Naive thymus-derived CD4-positive, alpha-beta T cell (primary cell): ENCODE data around the gene PEX11B. TPM values are rescaled to one million over a fixed set of nuclear protein-coding genes. Genes with fewer than 3 reads are reported as not detected.

Experiments
- ATAC-seq: fragments of 150-1000 bp; cut with Tn5 transposase; 2 replicates; pipeline ENCODE4 v1.10.0; 2021; ENCODE audit warnings: mild to moderate bottlenecking, moderate library complexity
- CTCF ChIA-PET: fragments of 350-600 bp; sonication (Branson Sonifier 250); formaldehyde crosslinking; loops from one replicate; lab custom pipeline; 2021; ENCODE audit warnings: antibody characterized with exemption; lab: Charles Lee
- POLR2A ChIA-PET: fragments of 350-600 bp; sonication (Branson Sonifier 250); formaldehyde crosslinking; loops from one replicate; lab custom pipeline; 2021; ENCODE audit warnings: antibody characterized with exemption, inconsistent platforms; lab: Charles Lee
- DNase-seq, 9 donors: peaks; one replicate each; pipeline versions ENCODE4 v3.0.0 to v3.0.0-alpha.2; 2020 to 2022; ENCODE audit warnings: mixed read lengths in 1 of 9
- H3K27ac ChIP-seq: one replicate; pipeline ENCODE4 v1.7.0; 2013; ENCODE audit warnings: mild to moderate bottlenecking, low read depth, low read length, moderate library complexity
- H3K27me3 ChIP-seq, 2 donors: one replicate each; pipeline ENCODE4 v1.7.0; 2013; ENCODE audit warnings: low read length in 2 of 2, mild to moderate bottlenecking in 2 of 2, moderate library complexity in 2 of 2; ENCODE audit not compliant: control insufficient read depth in 2 of 2, insufficient read depth in 2 of 2
- H3K36me3 ChIP-seq, 3 experiments: 1 replicate in 2 of 3; 2 replicates in 1 of 3; pipeline ENCODE4 v1.7.0; 2013; ENCODE audit warnings: low read length in 3 of 3, mild to moderate bottlenecking in 3 of 3, moderate library complexity in 1 of 3; ENCODE audit not compliant: insufficient read depth in 3 of 3, control insufficient read depth in 2 of 3
- H3K4me1 ChIP-seq, 2 donors: one replicate each; pipeline ENCODE4 v1.7.0; 2013; ENCODE audit warnings: low read length in 2 of 2, mild to moderate bottlenecking in 2 of 2, moderate library complexity in 1 of 2; ENCODE audit not compliant: control insufficient read depth in 2 of 2, insufficient read depth in 2 of 2
- H3K4me3 ChIP-seq: 2 replicates; pipeline ENCODE4 v1.7.0; 2013; ENCODE audit warnings: mild to moderate bottlenecking, low read length
- H3K9me3 ChIP-seq, 3 experiments: 1 replicate in 2 of 3; 2 replicates in 1 of 3; pipeline ENCODE4 v1.7.0; 2013; ENCODE audit warnings: low read length in 3 of 3; ENCODE audit not compliant: control insufficient read depth in 2 of 3
- H3K27ac Mint-ChIP-seq, 9 donors: one replicate each; pipeline ENCODE4 v1.8.0; 2020 to 2022; ENCODE audit warnings: mixed read lengths in 9 of 9, mild to moderate bottlenecking in 8 of 9, moderate library complexity in 5 of 9, inconsistent platforms in 2 of 9
- H3K27me3 Mint-ChIP-seq, 5 donors: one replicate each; pipeline ENCODE4 v1.8.0; 2021 to 2022; ENCODE audit warnings: mixed read lengths in 5 of 5, mild to moderate bottlenecking in 1 of 5
- H3K36me3 Mint-ChIP-seq, 5 donors: one replicate each; pipeline ENCODE4 v1.8.0; 2020 to 2022; ENCODE audit warnings: mixed read lengths in 5 of 5, mild to moderate bottlenecking in 3 of 5, inconsistent platforms in 1 of 5
- H3K4me1 Mint-ChIP-seq, 7 donors: one replicate each; pipeline ENCODE4 v1.8.0; 2020 to 2022; ENCODE audit warnings: mixed read lengths in 7 of 7, mild to moderate bottlenecking in 3 of 7, inconsistent platforms in 1 of 7
- H3K4me3 Mint-ChIP-seq, 10 donors: one replicate each; pipeline ENCODE4 v1.8.0; 2020 to 2022; ENCODE audit warnings: mild to moderate bottlenecking in 10 of 10, mixed read lengths in 10 of 10, moderate library complexity in 6 of 10, inconsistent platforms in 2 of 10
- H3K9me3 Mint-ChIP-seq, 11 donors: one replicate each; pipeline ENCODE4 v1.8.0; 2020 to 2022; ENCODE audit warnings: mixed read lengths in 11 of 11, mild to moderate bottlenecking in 4 of 11, inconsistent platforms in 1 of 11, moderate library complexity in 1 of 11
- intact Hi-C, 2 donors: fragments of 100-400 bp; cut with micrococcal nuclease; formaldehyde crosslinking; loops; one replicate each; pipeline ENCODE4 v1.15.1; 2023
- polyA plus RNA-seq, 2 donors: library from polyadenylated mRNA; unstranded; fragments of 300-500 nt; fragmentation: Illumina TruSeq; gene quantifications; one replicate each; pipeline ENCODE4 v1.2.3, GENCODE V29; 2021
- total RNA-seq, 6 experiments: library from RNA in 5 of 6; stranded (reverse) in 5 of 6; gene quantifications; 1 replicate in 5 of 6; 2 replicates in 1 of 6; pipeline ENCODE4 v1.2.3 and lab custom pipeline; 2021 to 2026

The PEX11B gene
- total and polyA plus RNA-seq, 7 experiments from 2014 or later: 16.4 to 57.1 (median 38.4) TPM

GRCh38 chr1:145963265-145964019 lies 44.9 kb upstream of the PEX11B start:
- peaks cover 19 to 37% of the 10 kb centered on the region in 2 donors for H3K4me1 ChIP-seq
- ATAC-seq (no peak), DNase-seq (peak in 3 of 9 donors; percentile 4 to 33 (median 14))
- peak overlapping the region; percentile 87 to 98 (median 92) for H3K27ac Mint-ChIP-seq
- no peaks in the 10 kb centered on the region for H3K9me3 ChIP-seq
- H3K4me3 Mint-ChIP-seq: peak overlapping the region; percentile 88 to 99 (median 96)
- peaks cover 0 to 4% (median 0%) of the 10 kb centered on the region in 5 donors for H3K27me3 Mint-ChIP-seq
- H3K27me3 ChIP-seq: no peaks in the 10 kb centered on the region
- H3K4me3 ChIP-seq: peak overlapping the region; percentile 87
- H3K4me1 Mint-ChIP-seq: peaks cover 46 to 66% (median 57%) of the 10 kb centered on the region in 7 donors
- peaks cover 0 to 8% (median 1%) of the 10 kb centered on the region in 11 donors for H3K9me3 Mint-ChIP-seq
- H3K36me3 ChIP-seq: no peaks in the 10 kb centered on the region
- peaks cover 0 to 12% (median 10%) of the 10 kb centered on the region in 5 donors for H3K36me3 Mint-ChIP-seq
- CTCF ChIA-PET: interaction anchor here (0.6 to 6.2 kb wide), 8 partner anchors 10 to 118 kb away, joined by 3 to 56 read pairs (median 10); partner anchors contain the start of genes NUDT17 and RBM8A
- H3K27ac ChIP-seq: peak overlapping the region; percentile 84
- POLR2A ChIA-PET: interaction anchor here (0.6 to 8.0 kb wide), 31 partner anchors 7 to 139 kb away, joined by 3 to 164 read pairs (median 7); partner anchors contain the start of genes PEX11B, PIAS3, POLR3C and RBM8A
- intact Hi-C loops: loop anchor here in 1 of 2 donors (1.0 to 5.0 kb wide), 5 partner anchors 7 to 45 kb away; partner anchors contain the start of genes PEX11B, RBM8A and TXNIP

- POLR2A ChIA-PET: interaction anchor here (0.6 to 8.0 kb wide), 14 partner anchors 8 to 103 kb away, joined by 3 to 164 read pairs (median 6); partner anchors contain the start of genes PIAS3, RBM8A and TXNIP
- peaks cover 0 to 4% (median 0%) of the 10 kb centered on the region in 5 donors for H3K27me3 Mint-ChIP-seq
- Histone ChIP-seq H3K27me3 (no peaks in the 10 kb centered on the region), H3K9me3 (no peaks in the 10 kb centered on the region), H3K36me3 (no peaks in the 10 kb centered on the region), H3K4me1 (peaks cover 23 to 41% of the 10 kb centered on the region in 2 donors), H3K4me3 (peak overlapping the region; percentile 87), H3K27ac (peak overlapping the region; percentile 84)
- peak in 6 of 9 donors; percentile 16 to 52 (median 30) for DNase-seq
- intact Hi-C loops: loop anchor here (1.0 to 5.0 kb wide), 4 partner anchors 17 to 35 kb away; partner anchors contain the start of genes RBM8A (in 1 of the 2) and TXNIP (in 1 of the 2)
- peak overlapping the region; percentile 88 to 99 (median 96) for H3K4me3 Mint-ChIP-seq
- H3K4me1 Mint-ChIP-seq: peaks cover 44 to 65% (median 58%) of the 10 kb centered on the region in 7 donors
- peaks cover 0 to 4% (median 0%) of the 10 kb centered on the region in 11 donors for H3K9me3 Mint-ChIP-seq
- peak overlapping the region; percentile 87 to 98 (median 92) for H3K27ac Mint-ChIP-seq
- ATAC-seq: no peak
- H3K36me3 Mint-ChIP-seq: peaks cover 0 to 4% (median 3%) of the 10 kb centered on the region in 5 donors
- CTCF ChIA-PET: interaction anchor here (0.6 to 6.2 kb wide), 7 partner anchors 10 to 228 kb away, joined by 3 to 56 read pairs (median 12); partner anchors contain the start of genes NUDT17 and RBM8A
Measured at GRCh38 chr1:145962157-145963102, 43.9 kb upstream of the PEX11B start.

- Mint-ChIP-seq H3K27ac (peak overlapping the region; percentile 59 to 95 (median 87)), H3K27me3 (peaks cover 0 to 4% (median 0%) of the 10 kb centered on the region in 5 donors), H3K9me3 (peaks cover 0 to 1% (median 0%) of the 10 kb centered on the region in 11 donors), H3K4me1 (peaks cover 50 to 64% (median 61%) of the 10 kb centered on the region in 7 donors), H3K36me3 (no peaks in the 10 kb centered on the region), H3K4me3 (peak overlapping the region; percentile 88 to 99 (median 94))
- Histone ChIP-seq H3K9me3 (no peaks in the 10 kb centered on the region), H3K4me3 (peak overlapping the region; percentile 87), H3K4me1 (peaks cover 25 to 44% of the 10 kb centered on the region in 2 donors), H3K27me3 (no peaks in the 10 kb centered on the region), H3K27ac (peak overlapping the region; percentile 78), H3K36me3 (no peaks in the 10 kb centered on the region)
- intact Hi-C loops: loop anchor here (1.0 to 5.0 kb wide), 4 partner anchors 18 to 36 kb away; partner anchors contain the start of genes RBM8A (in 1 of the 2) and TXNIP (in 1 of the 2)
- POLR2A ChIA-PET: interaction anchor here (0.6 to 8.0 kb wide), 14 partner anchors 8 to 103 kb away, joined by 3 to 164 read pairs (median 5); partner anchors contain the start of genes PIAS3, RBM8A and TXNIP
- CTCF ChIA-PET: interaction anchor here (3.9 to 6.0 kb wide), 2 partner anchors 34 to 116 kb away, joined by 21 to 29 read pairs; partner anchors contain the start of genes NUDT17 and RBM8A
- ATAC-seq (no peak), DNase-seq (peak in 7 of 9 donors; percentile 22 to 68 (median 46))
Measured at GRCh38 chr1:145961425-145962156, 43.1 kb upstream of the PEX11B start.

- intact Hi-C loops: loop anchor here in 1 of 2 donors (5.0 kb wide), 1 partner anchor 36 kb away; the partner anchor contains the start of gene TXNIP
- Histone ChIP-seq H3K27ac (peak overlapping the region; percentile 78), H3K4me3 (peak overlapping the region; percentile 87), H3K4me1 (peaks cover 30 to 49% of the 10 kb centered on the region in 2 donors), H3K36me3 (no peaks in the 10 kb centered on the region), H3K27me3 (no peaks in the 10 kb centered on the region), H3K9me3 (no peaks in the 10 kb centered on the region)
- ATAC-seq (no peak), DNase-seq (no peak)
- Mint-ChIP-seq H3K36me3 (no peaks in the 10 kb centered on the region), H3K27me3 (peaks cover 0 to 4% (median 0%) of the 10 kb centered on the region in 5 donors), H3K9me3 (peaks cover 0 to 1% (median 0%) of the 10 kb centered on the region in 11 donors), H3K4me3 (peak overlapping the region; percentile 88 to 99 (median 94)), H3K4me1 (peaks cover 53 to 67% (median 66%) of the 10 kb centered on the region in 7 donors), H3K27ac (peak overlapping the region in 8 of 9 donors; percentile 25 to 92 (median 86))
- CTCF ChIA-PET: no interaction called here
- POLR2A ChIA-PET: interaction anchor here (0.6 to 8.0 kb wide), 6 partner anchors 18 to 89 kb away, joined by 3 to 164 read pairs (median 47); partner anchors contain the start of genes RBM8A and TXNIP
Measured at GRCh38 chr1:145961109-145961424, 42.5 kb upstream of the PEX11B start.

GRCh38 chr1:145960468-145961108 lies 42.1 kb upstream of the PEX11B start:
- no peaks in the 10 kb centered on the region for H3K36me3 Mint-ChIP-seq
- peak overlapping the region; percentile 88 to 99 (median 94) for H3K4me3 Mint-ChIP-seq
- H3K9me3 Mint-ChIP-seq: peaks cover 0 to 1% (median 0%) of the 10 kb centered on the region in 11 donors
- ChIA-PET POLR2A (interaction anchor here (6.0 kb wide), 1 partner anchor 33 kb away, joined by 122 read pairs; the partner anchor contains the start of gene RBM8A), CTCF (interaction anchor here (0.7 kb wide), 1 partner anchor 16 kb away, joined by 3 read pairs; no protein-coding TSS in a partner anchor)
- Histone ChIP-seq H3K27me3 (no peaks in the 10 kb centered on the region), H3K4me3 (peak overlapping the region; percentile 87), H3K36me3 (no peaks in the 10 kb centered on the region), H3K27ac (peak overlapping the region; percentile 78), H3K4me1 (peaks cover 35 to 52% of the 10 kb centered on the region in 2 donors), H3K9me3 (no peaks in the 10 kb centered on the region)
- DNase-seq (peak in 8 of 9 donors; percentile 25 to 59 (median 40)), ATAC-seq (no peak)
- H3K27me3 Mint-ChIP-seq: peaks cover 0 to 4% (median 0%) of the 10 kb centered on the region in 5 donors
- peaks cover 58 to 71% (median 69%) of the 10 kb centered on the region in 7 donors for H3K4me1 Mint-ChIP-seq
- intact Hi-C loops: loop anchor here in 1 of 2 donors (5.0 kb wide), 1 partner anchor 37 kb away; the partner anchor contains the start of gene TXNIP
- H3K27ac Mint-ChIP-seq: peak overlapping the region in 8 of 9 donors; percentile 25 to 92 (median 86)
